Measurements from ENCODE around the gene LIMCH1. TPM values are rescaled to one million over a fixed set of nuclear protein-coding genes. Genes with fewer than 3 reads are reported as not detected.
"Not testable (repeated sequence)": the region's sequence is repeated elsewhere in the genome, so short reads cannot be mapped to it uniquely, and the experiment has no call there.

LIMCH1 gene
- 100 to 1,000 TPM; 168 to 200 TPM for total RNA-seq
- long read RNA-seq, full-length matches to known transcripts: 15 of 199 reads
- long read RNA-seq, partial matches to known transcripts: 82 of 199 reads
- long read RNA-seq, other reads (novel, unspliced or antisense): 102 of 199 reads

DNA sequence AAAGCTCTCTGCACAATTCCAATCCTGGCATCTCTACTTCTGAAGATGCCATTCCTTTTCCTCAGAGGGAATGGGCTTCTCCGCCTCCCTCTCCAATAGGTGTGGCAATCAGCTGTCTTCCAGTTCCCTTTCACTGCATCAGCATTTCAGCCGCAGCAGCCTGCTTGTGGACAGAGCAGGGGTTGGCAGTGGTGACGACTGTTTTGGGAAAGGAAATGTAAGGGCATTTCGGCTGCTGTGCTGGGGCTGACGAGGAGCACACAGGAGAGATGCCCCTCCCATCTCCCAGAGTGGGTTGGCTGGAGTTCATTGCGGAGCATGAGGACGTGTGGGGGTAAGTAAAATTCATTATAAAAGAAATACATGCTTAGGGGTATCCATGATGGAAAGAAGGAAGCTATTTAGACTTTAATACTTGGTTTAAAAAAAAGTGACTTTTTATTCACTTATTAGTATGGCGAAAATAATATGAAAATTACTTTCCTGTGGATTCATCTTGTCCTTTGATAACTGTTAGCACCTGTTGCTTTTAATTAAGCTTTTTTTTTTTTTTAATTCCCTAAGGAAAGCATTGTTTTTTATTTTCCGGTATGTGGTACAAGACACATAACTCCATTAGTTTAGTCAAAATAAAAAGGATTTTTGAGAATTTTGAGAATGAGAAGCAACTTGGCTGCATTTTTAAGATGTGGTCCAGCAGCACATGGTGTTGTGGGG is at the start of gene LIMCH1:
LIMCH1 (plus strand) TSS at position 141 of the 717 bp plus-strand sequence. CDS start 67,839 bp downstream, outside the sequence.
- ATAC-seq: peak; percentile 89 to 91
- peak; percentile 86 for DNase-seq
- intact Hi-C loops (cut with DNase I): loop anchor here in 1 of 2 donors (5.0 to 10.0 kb wide), 3 partner anchors 111 to 176 kb away; no protein-coding TSS in a partner anchor

GRCh38 chr4:41491081-41491576 is 46.8 kb upstream of the LIMCH1 start:
- ATAC-seq; intact Hi-C loops (cut with DNase I); DNase-seq: not testable (repeated sequence)

DNA sequence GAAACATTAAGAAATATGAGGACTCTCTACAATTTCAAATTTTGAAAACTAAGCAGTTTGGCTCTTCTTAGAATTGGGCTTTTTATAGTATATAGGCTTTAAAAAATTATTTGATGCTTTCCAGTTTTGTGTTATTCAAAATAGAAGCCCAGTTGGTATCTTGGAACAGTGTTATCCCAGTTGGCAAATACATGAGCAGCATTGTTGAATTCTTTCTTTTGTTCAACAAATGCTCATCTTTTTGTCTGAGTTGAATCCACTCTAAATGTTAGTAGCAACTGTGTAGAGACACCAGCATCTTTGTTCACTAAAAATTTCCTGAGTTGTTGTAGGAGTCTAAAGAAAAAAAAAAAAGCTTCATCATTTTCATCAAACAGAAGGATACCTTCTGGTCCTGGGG is 41.0 kb upstream of the LIMCH1 start:
- intact Hi-C loops (cut with DNase I): no loop called here
- ATAC-seq: no peak

GRCh38 chr4:41498177-41498576 is 39.8 kb upstream of the LIMCH1 start:
- intact Hi-C loops (cut with DNase I): no loop called here
- no peak for ATAC-seq
- DNase-seq: no peak

More for the DNA sequence above, 41.0 kb upstream of the LIMCH1 start:
- DNase-seq: no peak

- ATAC-seq: no peak
- DNase-seq: no peak
- intact Hi-C loops (cut with DNase I): no loop called here
These were observed 33.7 kb upstream of the LIMCH1 start for GRCh38 chr4:41504167-41504818.

DNA sequence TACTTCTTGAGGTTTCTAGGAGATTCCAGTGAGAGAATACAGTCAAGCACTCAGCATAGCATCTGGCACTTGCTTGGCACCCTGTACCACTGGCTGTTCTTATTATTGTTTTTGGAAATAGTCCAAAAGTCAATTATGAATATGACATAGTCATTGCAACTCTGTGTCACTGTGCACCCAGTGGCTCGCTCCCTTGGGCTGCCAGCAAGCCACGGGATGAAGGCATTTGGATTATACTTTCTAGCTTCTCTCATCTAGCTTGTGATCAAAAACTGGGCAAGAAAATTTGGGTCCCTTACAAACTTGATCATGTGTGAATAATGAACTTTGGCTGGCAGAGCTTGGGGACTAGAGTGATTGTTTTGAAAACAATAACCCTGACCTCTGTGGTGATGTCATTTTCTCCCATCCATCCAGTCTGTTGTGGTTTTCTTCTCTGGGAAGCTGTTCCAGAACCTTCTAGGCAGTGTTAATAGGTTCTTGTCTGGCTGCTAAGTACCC is 32.7 kb upstream of the LIMCH1 start:
- no peak for DNase-seq
- peak; percentile 39 to 69 for ATAC-seq
- intact Hi-C loops (cut with DNase I): no loop called here

DNA sequence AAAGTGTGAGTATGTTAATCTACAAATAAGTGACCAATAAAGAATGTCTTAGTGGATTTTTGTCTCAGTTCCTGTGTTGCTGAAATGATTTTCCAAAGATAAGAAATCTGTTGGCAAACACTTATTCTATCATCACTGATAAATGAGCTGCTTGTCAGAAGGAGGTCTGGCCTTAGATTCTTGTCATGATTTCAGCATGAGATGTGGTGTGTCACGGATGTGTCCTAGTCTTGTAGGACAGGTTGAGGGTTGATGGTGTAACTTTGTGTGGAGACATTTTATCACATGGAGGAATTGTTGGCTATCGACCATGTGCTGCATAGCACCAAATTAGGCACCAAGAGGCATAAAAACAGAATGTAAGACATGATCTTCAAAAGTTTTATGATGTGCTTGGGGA is 31.8 kb upstream of the LIMCH1 start:
- DNase-seq (no peak), ATAC-seq (no peak)
- intact Hi-C loops (cut with DNase I): no loop called here

DNA sequence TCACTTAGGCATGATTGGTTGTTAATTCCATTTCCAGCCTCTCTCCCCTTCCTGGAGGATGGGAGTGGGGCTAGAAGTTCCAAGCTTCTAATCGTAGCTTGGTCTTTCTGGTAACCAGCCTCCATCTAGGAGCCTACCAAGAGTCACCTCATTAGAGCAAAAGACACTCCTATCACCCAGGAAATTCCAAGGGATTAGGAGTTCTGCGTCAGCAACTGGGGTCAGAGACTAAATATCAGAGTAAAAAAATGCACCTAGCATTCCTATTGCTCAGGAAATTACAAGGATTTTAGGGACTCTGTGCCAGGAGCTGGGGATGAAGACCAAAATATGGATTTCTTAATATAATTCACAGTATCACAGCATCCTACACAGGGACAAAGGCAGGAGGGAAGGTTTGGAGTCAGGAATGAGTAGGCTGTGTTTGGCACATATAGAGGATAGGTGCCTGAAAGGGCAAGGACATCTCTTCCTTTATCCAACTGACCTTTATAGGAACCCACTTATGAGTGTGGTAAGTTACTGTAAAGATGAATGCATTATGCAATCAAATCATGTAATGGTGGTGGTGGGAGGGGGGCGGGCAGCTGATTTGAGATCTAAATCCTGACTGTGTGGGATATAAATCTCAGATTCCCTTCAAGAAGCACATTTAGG is 30.5 kb upstream of the LIMCH1 start:
- ATAC-seq: no peak
- no peak for DNase-seq
- intact Hi-C loops (cut with DNase I): no loop called here

GRCh38 chr4:41509451-41509866 is 28.5 kb upstream of the LIMCH1 start:
- intact Hi-C loops (cut with DNase I): no loop called here
- DNase-seq: peak; percentile 56
- peak; percentile 23 to 36 for ATAC-seq

GRCh38 chr4:41510179-41510578 is 27.8 kb upstream of the LIMCH1 start:
- DNase-seq (no peak), ATAC-seq (no peak)
- intact Hi-C loops (cut with DNase I): no loop called here

GRCh38 chr4:41512136-41512535 is 25.8 kb upstream of the LIMCH1 start:
- ATAC-seq (peak in 1 of 2 donors; percentile 22), DNase-seq (no peak)
- intact Hi-C loops (cut with DNase I): no loop called here

DNA sequence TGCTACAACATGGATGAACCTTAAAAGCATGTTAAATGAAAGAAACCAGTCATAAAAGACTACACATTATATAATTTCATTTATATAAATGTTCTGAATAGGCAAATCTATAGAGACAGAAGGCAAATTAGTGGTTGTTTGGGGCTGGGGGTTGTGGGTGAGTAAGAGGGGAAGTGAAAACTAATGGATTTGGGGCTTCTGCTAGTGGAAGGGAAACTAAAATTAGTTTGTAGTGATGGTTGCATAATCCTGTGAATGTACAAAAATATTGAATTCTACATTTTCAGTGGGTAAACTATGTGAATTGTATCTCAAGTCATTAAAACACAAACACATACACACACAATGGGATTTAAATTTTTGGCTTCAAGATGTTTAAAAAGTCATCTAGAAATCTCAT is 25.4 kb upstream of the LIMCH1 start:
- ATAC-seq (no peak), DNase-seq (no peak)
- intact Hi-C loops (cut with DNase I): no loop called here

GRCh38 chr4:41514169-41514568 is 23.8 kb upstream of the LIMCH1 start:
- ATAC-seq (no peak), DNase-seq (no peak)
- intact Hi-C loops (cut with DNase I): no loop called here

GRCh38 chr4:41514766-41515481 is 23.0 kb upstream of the LIMCH1 start:
- no peak for DNase-seq
- peak in 1 of 2 donors; percentile 22 for ATAC-seq
- intact Hi-C loops (cut with DNase I): no loop called here

- intact Hi-C loops (cut with DNase I): no loop called here
- ATAC-seq (no peak), DNase-seq (no peak)
These were observed 20.8 kb upstream of the LIMCH1 start for GRCh38 chr4:41517121-41517520.

- intact Hi-C loops (cut with DNase I): no loop called here
- DNase-seq: no peak
These were observed 20.2 kb upstream of the LIMCH1 start for GRCh38 chr4:41517747-41518146.

DNA sequence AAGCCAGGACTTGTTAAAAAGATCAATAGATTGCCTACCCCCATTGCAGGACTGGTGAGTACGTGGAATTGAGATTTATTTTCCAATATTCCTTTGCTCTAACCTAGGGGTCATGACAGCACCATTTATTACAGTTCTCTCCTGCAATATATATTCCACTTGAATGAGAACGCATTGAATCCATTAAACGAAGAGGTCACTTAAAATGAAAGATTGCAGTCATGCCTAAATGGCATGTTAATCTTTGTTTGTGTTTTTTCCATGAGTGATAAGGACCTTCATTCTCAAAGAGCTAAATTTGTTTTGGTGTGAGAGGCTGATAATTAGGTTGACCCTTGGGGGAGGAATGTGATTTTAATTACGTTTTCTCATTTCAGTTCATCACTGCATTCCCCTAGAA is 13.5 kb upstream of the LIMCH1 start:
- DNase-seq: no peak
- intact Hi-C loops (cut with DNase I): no loop called here
- no peak for ATAC-seq

More at GRCh38 chr4:41517747-41518146, 20.2 kb upstream of the LIMCH1 start:
- no peak for ATAC-seq

DNA sequence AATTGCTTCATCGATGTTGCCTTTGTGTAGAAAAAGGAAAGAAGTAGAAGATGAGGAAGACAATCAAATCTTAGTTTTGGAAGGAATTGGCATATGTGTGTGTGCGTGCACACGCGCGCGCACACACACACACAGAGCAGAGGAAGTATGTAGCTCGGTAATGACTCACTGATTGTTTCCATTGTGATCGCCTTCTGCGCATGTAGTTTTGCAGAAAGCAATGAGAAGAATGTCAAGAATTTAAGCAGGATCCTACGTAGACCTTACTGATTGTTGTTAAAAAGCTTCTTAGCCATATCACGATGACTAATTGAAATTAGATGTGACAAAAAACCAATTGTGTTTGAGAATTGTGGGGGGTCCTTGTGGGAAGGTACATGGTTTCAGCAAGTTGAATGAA is 12.8 kb upstream of the LIMCH1 start:
- intact Hi-C loops (cut with DNase I): no loop called here
- no peak for DNase-seq
- peak; percentile 46 to 53 for ATAC-seq

- intact Hi-C loops (cut with DNase I): no loop called here
- no peak for ATAC-seq
These were observed 11.3 kb upstream of the LIMCH1 start for GRCh38 chr4:41526628-41527027.

More at GRCh38 chr4:41526628-41527027, 11.3 kb upstream of the LIMCH1 start:
- DNase-seq: no peak
